ENCODE measurements around the gene PROC.
"Not testable (repeated sequence)": the region's sequence is repeated elsewhere in the genome, so short reads cannot be mapped to it uniquely, and the experiment has no call there.

The PROC gene

GRCh38 chr2:127427376-127428056 lies 9.3 kb downstream of the PROC start:
- DNase-seq (ENCODE audit: low read depth), result no peak

- DNase-seq (ENCODE audit: low read depth), result no peak
Observed at GRCh38 chr2:127428057-127428814, 10.0 kb downstream of the PROC start.

GRCh38 chr2:127428815-127429109 lies 10.5 kb downstream of the PROC start:
- DNase-seq (ENCODE audit: low read depth), result no peak

GRCh38 chr2:127429291-127429690 lies 11.1 kb downstream of the PROC start:
- DNase-seq (ENCODE audit: low read depth), result no peak

GRCh38 chr2:127429844-127430425 lies 11.7 kb downstream of the PROC start:
- no peak for DNase-seq (ENCODE audit: low read depth)

- DNase-seq (ENCODE audit: low read depth), result no peak
Observed at GRCh38 chr2:127431408-127432023, 13.3 kb downstream of the PROC start.

GRCh38 chr2:127434515-127434914 lies 16.3 kb downstream of the PROC start:
- no peak for DNase-seq (ENCODE audit: low read depth)

GRCh38 chr2:127437056-127437455 lies 18.8 kb downstream of the PROC start:
- DNase-seq (ENCODE audit: low read depth), result no peak

- no peak for DNase-seq (ENCODE audit: low read depth)
Observed at GRCh38 chr2:127437781-127438726, 19.8 kb downstream of the PROC start.

- DNase-seq (ENCODE audit: low read depth), result no peak
Observed at GRCh38 chr2:127439343-127439742, 21.1 kb downstream of the PROC start.

- DNase-seq (ENCODE audit: low read depth), result no peak
Observed at GRCh38 chr2:127448526-127448925, 30.3 kb downstream of the PROC start.

GRCh38 chr2:127449414-127449813 lies 31.2 kb downstream of the PROC start:
- no peak for DNase-seq (ENCODE audit: low read depth)

- DNase-seq (ENCODE audit: low read depth), result no peak
Observed at GRCh38 chr2:127449898-127450297, 31.7 kb downstream of the PROC start.

- DNase-seq (ENCODE audit: low read depth), result no peak
Observed at GRCh38 chr2:127451981-127452380, 33.8 kb downstream of the PROC start.

- DNase-seq (ENCODE audit: low read depth), result not testable (repeated sequence)
Observed at GRCh38 chr2:127452423-127452822, 34.2 kb downstream of the PROC start.

GRCh38 chr2:127453013-127453391 lies 34.8 kb downstream of the PROC start:
- DNase-seq (ENCODE audit: low read depth), result no peak

- DNase-seq (ENCODE audit: low read depth), result no peak
Observed at GRCh38 chr2:127453392-127454171, 35.4 kb downstream of the PROC start.

GRCh38 chr2:127454595-127455565 lies 36.7 kb downstream of the PROC start:
- DNase-seq (ENCODE audit: low read depth), result no peak

GRCh38 chr2:127455566-127456493 lies 37.6 kb downstream of the PROC start:
- no peak for DNase-seq (ENCODE audit: low read depth)

All from stimulated activated CD8-positive, alpha-beta memory T cell treated with anti-CD3 and anti-CD28 coated beads, Interleukin-12 subunit alpha, Interleukin-12 subunit beta, amount 100 ng/mL, for 4 hours (primary cell).